ENCODE results near the gene HOXA2.

HOXA2 gene

GRCh38 chr7:27143950-27144780 is 41.7 kb upstream of the HOXA2 start:
- peak; percentile 24 for TF ChIP-seq CTCF (IDR thresholded peaks at IDR 0.05; ENCODE audit: control insufficient read depth, insufficient read depth, low read depth, low read length, missing control alignments)
- H3K4me3 ChIP-seq (ENCODE audit: control insufficient read depth, low read depth, low read length): no peak overlapping the region
- DNase-seq (ENCODE audit: low read depth): no peak

- no peak for TF ChIP-seq CTCF (IDR thresholded peaks at IDR 0.05; ENCODE audit: control insufficient read depth, insufficient read depth, low read depth, low read length, missing control alignments)
- DNase-seq (ENCODE audit: low read depth): no peak
- H3K4me3 ChIP-seq (ENCODE audit: control insufficient read depth, low read depth, low read length): peak within 1 kb of the TSS; percentile 29
Observed at GRCh38 chr7:27143023-27143949, 40.8 kb upstream of the HOXA2 start, which contains the start of gene HOXA5. Gene HOXA5 (minus strand): TSS chr7:27143681. CDS start chr7:27143607, 74 bp downstream.

- no peak for TF ChIP-seq CTCF (IDR thresholded peaks at IDR 0.05; ENCODE audit: control insufficient read depth, insufficient read depth, low read depth, low read length, missing control alignments)
- H3K4me3 ChIP-seq (ENCODE audit: control insufficient read depth, low read depth, low read length): peak overlapping the region; percentile 29
- DNase-seq (ENCODE audit: low read depth): no peak
Observed at GRCh38 chr7:27142580-27143022, 40.1 kb upstream of the HOXA2 start.

- DNase-seq (ENCODE audit: low read depth): no peak
- H3K4me3 ChIP-seq (ENCODE audit: control insufficient read depth, low read depth, low read length): no peak overlapping the region
- no peak for TF ChIP-seq CTCF (IDR thresholded peaks at IDR 0.05; ENCODE audit: control insufficient read depth, insufficient read depth, low read depth, low read length, missing control alignments)
Observed at GRCh38 chr7:27141923-27142579, 39.6 kb upstream of the HOXA2 start.

- no peak overlapping the region for H3K4me3 ChIP-seq (ENCODE audit: control insufficient read depth, low read depth, low read length)
- no peak for TF ChIP-seq CTCF (IDR thresholded peaks at IDR 0.05; ENCODE audit: control insufficient read depth, insufficient read depth, low read depth, low read length, missing control alignments)
- no peak for DNase-seq (ENCODE audit: low read depth)
Observed at GRCh38 chr7:27141137-27141922, 38.8 kb upstream of the HOXA2 start.
